Embryonic facial prominence (tissue), 1 donor: ENCODE results near the gene ACAT2.
"Not testable (repeated sequence)": the region's sequence is repeated elsewhere in the genome, so short reads cannot be mapped to it uniquely, and the experiment has no call there.

Source experiments
- DNase-seq: peaks from one replicate; pipeline ENCODE4 v3.0.0-alpha.2; 2016; ENCODE audit errors: extremely low spot score

The ACAT2 gene

DNA sequence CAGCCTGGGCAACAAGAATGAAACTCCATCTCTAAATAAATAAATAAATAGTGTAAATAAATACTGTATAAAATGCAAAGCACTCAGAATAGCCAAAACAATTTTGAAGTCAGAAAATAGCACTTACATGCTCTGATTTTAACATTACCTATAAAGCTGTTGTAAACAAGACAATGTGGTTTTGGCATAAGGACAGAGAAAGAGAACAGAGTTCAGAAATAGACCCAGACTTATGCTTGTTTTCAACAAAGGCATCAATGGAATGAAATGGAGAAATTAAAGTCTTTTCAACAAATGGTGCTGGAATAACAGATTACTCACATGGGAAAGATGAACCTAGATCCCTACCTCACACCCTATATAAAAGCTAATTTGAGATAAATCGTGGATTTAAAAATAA, 10.4 kb downstream of the ACAT2 start:
- DNase-seq, result no peak

DNA sequence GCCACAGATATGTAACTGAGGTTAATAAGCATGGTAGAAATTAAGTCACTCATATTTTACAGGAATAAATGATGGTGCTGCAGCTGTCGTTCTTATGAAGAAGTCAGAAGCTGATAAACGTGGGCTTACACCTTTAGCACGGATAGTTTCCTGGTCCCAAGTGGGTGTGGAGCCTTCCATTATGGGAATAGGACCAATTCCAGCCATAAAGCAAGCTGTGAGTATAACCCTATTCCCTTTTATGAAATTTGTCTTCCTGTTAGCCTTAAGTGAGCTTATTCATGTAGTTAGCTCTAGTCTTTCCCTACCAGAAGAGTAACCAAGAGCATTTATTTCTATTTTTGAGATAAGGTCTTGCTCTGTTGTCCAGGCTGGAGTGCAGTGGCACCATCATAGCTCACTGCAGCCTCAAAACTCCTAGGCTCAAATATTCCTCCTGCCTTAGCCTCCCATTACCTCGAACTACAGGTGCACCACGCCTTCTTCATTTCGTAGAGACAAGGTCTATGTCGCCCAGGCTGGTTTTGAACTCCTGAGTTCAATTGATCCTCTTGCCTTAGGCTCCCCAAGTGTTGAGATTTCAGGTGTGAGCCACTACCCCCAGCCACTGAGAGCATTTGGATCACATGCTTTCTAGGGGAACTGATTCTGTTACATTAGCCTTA, 15.5 kb downstream of the ACAT2 start:
- no peak for DNase-seq

DNA sequence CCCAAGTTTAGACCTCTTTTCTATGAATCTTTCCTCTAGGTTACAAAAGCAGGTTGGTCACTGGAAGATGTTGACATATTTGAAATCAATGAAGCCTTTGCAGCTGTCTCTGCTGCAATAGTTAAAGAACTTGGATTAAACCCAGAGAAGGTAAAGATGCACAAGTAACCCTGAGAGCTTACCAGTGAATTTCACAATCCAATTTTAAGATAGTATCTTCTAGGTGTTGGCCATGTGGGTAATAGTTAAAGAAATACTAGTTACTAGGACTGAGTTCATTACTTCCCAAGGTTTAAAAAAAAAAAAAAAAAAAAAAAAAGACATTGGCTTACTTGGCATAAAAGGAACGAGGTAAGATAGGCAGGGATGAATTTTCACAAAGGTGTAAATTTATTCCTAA, 16.3 kb downstream of the ACAT2 start:
- no peak for DNase-seq

DNA sequence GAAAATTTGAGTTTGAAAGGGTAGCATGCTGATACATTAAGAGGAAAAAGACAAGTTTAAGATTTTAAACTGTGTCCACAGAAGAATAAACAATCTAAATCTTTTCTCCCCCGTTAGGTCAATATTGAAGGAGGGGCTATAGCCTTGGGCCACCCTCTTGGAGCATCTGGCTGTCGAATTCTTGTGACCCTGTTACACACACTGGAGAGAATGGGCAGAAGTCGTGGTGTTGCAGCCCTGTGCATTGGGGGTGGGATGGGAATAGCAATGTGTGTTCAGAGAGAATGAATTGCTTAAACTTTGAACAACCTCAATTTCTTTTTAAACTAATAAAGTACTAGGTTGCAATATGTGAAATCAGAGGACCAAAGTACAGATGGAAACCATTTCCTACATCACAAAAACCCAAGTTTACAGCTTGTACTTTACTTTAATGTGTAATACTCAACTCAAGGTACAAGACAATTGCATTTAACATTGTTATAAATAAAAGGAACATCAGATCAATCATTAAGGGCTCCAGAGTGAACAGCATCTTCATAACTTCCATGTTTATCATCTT, 16.8 kb downstream of the ACAT2 start:
- DNase-seq, result no peak

DNA sequence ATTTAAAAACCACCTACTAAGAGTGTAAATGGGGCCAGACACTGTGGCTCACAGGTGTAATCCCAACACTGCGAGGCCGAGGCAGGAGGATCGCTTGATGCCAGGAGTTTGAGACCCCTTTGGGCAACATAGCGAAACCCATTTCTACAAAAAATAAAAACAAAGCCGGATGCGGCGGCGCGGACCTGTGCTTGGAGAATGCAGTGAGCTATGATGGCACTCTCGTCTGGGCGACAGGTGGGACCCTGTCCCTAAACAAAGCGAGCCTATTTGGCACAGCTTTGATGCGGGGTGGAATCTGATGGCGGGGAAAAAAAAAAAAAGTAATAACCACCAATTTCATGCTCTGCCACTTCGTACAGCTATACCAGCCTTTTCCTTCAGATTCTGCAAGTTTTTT, 26.4 kb downstream of the ACAT2 start:
- no peak for DNase-seq

DNA sequence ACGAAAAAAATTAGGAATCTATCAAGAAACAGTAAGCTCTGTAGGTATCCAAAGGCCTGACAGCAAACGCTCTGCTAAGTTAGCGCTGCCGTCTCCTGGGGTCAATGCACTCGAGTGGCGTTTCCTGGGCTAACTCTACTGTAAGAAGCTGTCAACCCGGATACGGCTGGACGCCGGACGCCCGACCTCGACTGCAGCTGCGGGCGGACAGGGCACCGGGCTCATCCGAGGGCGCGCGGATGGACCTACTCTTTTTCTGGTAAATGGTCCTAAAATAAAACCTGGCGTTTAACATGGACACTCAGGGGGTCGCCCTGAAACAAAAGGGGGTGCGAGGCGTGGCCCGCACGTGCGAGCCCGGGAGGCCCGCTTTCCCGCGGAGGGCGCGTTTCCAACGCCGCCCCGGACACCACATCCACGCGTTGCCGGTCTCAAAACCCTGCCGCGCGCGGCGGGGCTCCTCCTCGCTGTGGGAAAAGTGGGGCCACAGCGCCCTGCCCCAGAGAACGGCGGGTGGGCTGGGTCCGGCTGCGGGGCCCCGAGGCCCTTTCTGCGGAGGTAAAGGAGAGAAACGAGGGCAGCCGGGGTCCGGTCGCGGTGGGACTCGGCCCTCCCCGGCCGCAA, 27.0 kb downstream of the ACAT2 start:
- no peak for DNase-seq

DNA sequence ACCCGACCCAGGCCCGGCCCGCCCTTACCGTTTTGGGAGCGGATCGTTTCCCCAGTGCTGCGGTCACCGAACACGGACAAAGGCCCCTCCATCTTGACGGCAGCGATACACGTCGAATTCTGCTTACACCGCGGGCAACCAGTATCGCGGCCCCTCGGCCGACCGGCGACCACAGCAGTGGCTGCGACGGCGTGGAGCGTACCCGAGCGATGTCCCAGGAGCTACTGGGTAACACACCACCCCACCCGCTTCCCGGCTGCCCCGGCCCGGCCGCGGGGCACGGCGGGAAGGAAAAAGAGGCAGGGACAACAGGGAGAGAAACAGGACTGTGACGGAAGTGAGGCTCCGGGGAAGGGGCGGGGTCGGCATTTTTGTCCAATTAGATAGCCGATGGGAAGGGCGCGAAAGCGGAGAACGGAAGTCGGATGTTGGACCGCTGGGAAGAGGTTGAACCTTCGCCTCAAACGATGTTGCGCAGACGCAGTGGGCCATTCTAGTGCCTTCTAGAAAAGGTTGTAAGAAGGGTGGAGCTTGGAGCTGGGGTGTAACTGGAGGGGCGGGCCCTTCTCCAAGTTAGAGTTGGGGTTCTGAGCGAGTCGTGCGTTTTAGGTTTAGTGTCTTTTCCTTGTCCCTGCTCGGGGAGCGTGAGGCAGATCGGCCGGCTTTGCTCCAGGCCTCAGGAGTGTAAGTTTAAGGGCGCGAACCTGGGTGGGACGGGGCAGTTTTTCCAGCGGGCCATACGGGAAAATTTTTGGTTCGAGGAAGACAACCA, 27.7 kb downstream of the ACAT2 start, which contains the start of gene TCP1:
TCP1 (minus strand) TSS at position 226 of the 772 bp plus-strand sequence; CDS start at position 92, 134 bp downstream.
- peak; percentile 99 for DNase-seq

DNA sequence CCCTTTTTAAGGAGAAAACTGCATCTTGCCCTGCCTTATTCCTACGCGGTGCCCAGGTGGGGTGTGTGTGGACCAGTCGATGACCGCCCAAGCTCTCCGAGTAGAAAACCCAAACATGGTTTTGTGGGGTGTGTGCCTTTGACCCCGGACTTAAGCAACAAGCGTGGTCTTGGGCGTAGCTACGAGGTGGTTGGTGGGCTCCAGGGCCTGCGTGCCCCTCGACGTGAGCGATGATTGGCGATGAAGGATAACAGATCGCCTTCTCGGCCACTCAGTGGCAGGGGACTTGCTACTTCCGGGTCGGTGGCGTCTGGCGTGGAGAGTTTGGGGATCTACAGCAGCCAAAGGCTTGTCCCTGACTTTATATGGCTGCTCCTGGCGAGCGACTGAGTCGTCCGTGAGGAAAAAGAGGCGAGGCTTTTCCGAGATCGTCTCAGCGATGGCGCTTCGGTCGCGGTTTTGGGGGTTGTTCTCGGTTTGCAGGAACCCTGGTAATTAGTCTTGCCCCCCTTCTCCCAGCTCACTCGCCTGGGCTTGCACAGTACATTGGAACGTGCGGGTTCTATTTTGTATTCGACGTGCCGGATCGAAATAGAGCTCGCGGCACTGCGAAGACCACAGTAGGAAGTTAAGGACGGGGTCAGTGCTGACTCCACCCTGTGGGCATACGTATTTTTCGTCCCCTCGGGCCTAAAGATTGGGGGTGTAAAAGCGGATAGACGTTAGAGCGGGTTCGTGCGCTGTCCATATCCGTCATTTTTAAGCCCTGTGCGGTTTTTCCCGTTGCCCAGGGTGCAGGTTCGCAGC, 28.5 kb downstream of the ACAT2 start, which contains the start of gene MRPL18:
MRPL18 (plus strand) TSS at position 319 of the 807 bp plus-strand sequence; CDS start at position 440, 121 bp downstream.
- DNase-seq, result peak; percentile 93

DNA sequence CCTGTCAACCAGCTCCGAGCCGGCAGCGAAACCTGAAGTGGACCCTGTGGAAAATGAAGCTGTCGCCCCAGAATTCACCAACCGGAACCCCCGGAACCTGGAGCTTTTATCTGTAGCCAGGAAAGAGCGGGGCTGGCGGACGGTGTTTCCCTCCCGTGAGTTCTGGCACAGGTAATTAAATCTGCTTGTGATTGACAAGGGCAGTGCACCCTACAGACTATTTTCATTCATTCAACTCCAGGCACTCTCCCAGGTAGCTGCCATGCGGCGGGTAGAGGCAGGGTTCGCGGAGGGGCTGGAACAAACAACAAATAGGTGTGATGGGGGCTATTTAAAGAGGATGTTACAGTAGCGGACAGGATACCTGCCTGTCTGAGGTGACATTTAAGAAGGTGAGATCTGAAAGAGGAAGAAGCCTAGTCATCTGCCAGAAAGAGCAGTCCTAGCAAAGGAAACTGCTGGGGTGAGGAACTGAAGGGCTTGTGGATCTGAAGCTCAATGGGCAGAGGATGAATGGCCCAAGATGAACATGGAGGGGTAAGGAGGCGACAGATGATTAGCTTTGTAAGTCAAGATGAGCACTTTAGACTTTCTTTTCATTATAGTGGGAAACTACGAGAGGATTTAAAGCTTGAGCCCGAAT, 29.2 kb downstream of the ACAT2 start:
- no peak for DNase-seq

DNA sequence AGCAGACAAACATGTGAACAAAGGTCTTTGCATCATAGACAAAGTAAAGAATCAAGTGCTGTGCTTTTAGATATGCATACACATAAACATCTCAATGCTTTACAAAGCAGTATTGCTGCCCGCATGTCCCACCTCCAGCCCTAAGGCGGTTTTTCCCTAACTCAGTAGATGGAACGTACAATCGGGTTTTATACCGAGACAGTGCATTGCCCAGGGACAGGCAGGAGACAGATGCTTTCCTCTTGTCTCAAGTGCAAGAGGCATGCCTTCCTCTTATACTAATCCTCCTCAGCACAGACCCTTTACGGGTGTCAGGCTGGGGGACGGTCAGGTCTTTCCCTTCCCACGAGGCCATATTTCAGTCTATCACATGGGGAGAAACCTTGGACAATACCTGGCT, 33.1 kb downstream of the ACAT2 start:
- DNase-seq, result not testable (repeated sequence)

DNA sequence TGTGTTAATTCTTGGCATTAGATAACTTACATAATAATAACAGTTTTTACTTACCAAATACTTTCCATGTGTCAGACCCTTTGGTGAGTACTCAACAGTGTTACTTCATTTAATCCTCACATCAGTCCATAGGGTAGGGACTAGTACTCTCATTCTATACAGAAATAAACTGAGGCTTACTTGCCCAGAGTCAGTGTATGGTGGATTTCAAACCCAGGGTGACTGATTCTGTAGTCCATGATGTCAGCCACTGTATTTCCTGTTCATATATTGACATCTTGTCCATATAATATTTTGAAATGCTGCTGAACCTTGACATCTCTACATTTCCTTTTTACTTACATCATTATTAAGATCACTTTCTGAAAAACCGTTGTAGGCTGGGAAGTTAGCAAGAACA, 35.7 kb downstream of the ACAT2 start:
- no peak for DNase-seq

DNA sequence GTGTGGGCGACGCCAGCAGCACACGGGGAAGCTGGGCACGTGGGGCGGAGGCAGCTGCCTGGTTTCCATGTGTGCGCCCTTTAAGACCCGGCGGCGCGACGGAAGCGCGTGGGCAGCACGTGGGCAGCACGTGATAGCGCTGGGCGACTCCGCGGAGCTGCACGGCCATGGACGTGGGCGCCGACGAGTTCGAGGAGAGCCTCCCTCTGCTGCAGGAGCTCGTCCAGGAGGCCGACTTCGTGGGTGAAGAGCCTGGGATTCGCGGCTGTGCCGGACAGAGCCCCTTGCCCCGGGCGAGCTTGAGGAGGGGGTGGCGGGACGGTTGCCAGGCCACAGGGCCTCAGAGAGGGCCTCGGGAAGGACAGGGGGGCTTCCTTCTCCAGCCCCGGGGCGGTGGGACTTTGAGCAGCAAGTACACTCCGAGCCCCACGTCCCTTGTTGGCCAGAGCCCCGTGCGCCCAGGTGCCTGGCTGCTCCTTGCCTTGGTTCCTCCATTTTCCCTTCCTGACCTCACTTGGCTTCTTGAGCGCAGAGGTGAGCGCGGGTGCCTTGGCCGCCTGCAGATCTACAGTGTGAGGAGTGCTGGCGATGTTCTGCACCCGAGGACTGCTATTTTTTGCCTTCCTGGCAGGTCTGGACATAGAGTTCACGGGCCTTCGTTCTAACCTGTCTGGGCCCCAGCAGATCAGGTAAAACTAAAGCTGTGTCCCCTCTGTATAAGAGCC, 38.5 kb downstream of the ACAT2 start, which contains the start of gene PNLDC1:
PNLDC1 (plus strand) TSS at position 136 of the 725 bp plus-strand sequence; CDS start at position 168, 32 bp downstream.
- no peak for DNase-seq

DNA sequence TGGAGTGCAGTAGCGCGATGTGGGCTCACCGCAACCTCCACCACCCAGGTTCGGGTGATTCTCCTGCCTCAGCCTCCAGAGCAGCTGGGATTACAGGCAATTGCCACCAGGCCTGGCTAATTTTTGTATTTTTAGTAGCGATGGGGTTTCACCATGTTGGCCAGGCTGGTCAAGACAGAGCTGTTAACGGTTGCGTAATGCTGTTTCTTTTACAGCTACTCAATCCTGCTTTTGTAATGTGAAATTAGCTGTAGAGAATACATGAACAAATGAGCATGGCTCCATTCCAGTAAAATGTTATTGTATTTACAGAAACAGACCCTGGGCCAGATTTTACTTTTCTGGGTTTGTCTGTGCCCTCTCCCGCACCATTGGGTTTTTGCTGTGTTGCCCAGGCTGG, 40.1 kb downstream of the ACAT2 start:
- no peak for DNase-seq

DNA sequence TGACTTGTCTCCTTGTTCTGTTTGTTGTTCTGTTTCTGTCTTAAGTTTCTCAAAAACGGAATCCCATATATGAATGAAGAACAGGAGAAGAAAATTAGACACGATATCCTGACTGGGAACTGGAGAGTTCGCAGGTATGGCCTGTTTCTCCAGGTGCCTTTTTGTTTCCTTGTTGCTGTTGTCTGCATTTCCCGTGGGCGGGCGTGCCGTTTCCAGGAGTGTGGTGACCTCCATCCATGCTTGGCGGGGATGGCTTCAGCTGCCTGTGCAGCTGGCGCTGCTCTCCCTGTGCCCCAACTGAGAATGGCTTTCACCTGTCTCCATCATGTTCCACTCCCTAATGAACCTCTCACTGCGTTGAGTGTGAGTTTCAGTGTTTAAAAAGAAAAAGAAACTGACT, 42.7 kb downstream of the ACAT2 start:
- no peak for DNase-seq

DNA sequence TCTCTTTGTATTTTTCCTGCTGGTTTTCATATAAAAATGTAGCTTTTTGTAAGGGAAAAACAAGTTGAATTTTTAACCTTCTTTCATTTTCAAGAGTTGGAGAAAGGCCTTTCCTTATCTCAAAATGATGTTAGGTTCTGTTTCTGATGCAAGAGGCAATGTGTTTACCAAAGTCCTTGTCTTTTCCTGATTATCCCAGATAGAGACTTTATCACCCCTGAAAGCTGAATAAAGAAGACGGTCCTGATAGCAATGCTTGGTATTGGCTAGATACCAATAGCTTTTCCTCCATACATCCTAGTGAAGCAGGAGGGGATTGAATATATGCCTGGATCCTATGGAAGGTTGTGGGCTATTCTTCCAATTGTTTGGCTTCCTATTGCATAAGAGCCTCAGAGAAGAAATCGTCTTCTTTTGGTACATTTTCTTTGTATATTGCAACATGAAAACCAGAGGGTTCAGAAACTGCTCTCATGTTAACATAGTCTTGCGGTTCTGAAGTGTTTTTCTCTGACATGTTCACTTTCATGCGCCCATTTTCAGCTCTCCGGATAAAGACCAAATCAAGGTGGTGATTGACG, 43.7 kb downstream of the ACAT2 start:
- DNase-seq, result no peak

DNA sequence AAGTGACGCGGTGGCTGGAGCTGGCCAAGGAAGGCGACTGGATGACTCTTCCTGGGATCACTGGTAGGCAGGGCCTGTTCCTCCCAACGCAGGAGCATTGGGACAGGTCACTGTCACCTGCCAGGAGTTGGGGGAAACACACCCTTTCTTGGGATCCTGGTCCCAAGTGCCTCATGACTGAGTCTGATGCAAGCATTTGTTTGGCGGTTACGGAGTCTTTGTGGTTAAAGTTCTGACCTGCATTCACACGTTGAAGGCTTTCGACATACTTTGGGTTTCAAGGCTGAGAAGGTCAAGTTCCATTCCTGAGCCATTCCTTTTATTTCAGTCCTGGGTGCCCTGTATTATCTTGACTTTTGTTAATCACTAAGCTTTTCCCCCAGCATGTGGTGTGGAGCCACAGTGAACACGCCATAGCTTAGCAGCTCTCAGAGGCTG, 44.2 kb downstream of the ACAT2 start:
- no peak for DNase-seq

DNA sequence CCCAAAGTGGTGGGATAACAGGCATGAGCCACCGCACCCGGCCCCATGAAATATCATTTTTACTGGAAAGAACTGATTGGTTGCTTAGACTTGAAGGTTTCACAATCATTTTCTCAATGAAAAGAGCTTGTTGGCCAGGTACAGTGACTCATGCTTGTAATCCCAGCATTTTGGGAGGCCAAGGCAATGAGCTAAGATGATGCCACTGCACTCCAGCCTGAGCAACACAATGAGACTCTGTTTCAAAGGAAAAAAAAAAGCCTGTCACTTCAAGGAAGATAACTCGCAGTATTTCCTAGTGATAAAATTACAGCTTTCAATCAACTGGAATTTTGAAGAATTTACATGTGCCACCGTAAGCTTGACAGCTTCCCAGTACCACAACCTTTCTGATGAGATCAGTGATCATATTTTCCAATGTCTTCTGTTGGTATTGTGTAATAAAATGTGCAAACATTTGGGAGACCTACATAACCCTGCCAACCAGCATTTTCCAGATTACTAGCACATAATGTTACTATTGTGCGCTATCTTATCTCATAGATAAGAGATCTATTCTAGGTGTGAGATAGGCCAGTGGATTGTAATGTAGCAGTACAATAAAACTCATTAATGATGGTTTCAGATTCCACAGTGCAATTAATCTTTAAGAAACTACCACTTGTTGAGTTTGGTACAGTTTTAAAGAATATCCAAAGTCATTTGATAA, 45.5 kb downstream of the ACAT2 start:
- no peak for DNase-seq

DNA sequence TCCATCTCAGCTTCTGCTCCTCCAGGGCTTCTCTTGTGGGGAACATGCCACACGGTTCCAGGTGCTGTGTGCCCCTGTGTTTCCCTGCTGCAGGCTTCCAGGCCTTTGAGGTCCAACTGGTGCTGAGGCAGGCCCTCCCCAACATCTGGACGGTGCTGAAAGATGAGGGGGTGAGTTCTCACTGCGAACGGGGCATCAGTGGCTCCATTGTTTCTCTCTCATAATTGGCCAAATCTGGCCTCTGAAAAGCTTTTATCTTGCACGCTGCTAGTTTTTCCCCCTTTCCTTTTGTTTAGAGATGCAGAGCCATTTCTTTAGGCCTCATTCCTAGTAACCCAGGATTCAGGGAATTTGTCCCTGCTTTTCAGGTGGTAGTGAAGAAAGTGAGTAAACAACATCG, 46.8 kb downstream of the ACAT2 start:
- no peak for DNase-seq

DNA sequence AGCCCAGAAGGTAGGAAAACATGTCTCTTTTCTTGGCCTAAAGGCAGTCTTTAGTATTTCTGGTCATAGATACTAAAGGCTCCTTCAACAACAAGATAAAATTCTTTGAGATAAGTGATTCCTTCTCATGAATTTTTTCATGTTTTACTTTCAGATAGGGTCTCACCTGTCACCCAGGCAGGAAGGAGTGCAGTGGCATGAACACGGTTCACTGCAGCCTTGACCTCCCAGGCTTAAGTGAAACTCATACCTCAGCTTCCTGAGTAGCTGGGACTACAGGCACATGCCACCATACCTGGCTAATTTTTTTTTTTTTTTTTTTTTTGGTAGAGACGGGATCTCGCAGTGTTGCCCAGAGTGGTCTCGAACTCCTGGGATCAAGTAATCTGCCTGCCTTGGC, 47.3 kb downstream of the ACAT2 start:
- no peak for DNase-seq
